GM21526 (cell line): Measurements from ENCODE around the gene TAPBPL.
A peak's percentile ranks its signal among the peaks of the same experiment; 100 is the strongest.
"Not testable (repeated sequence)": the region's sequence is repeated elsewhere in the genome, so short reads cannot be mapped to it uniquely, and the experiment has no call there.

ENCODE experiments used
- ATAC-seq: cut with Tn5 transposase; IDR thresholded peaks from one replicate; pipeline ENCODE4 v1.9.1; 2021; ENCODE audit warnings: moderate library complexity; ENCODE audit not compliant: unreplicated experiment, low FRiP score

Gene TAPBPL

GRCh38 chr12:6451348-6452244 lies at the start of gene TAPBPL:
TAPBPL (plus strand) TSS chr12:6452042; CDS start chr12:6452249, 207 bp downstream.
- ATAC-seq: no peak

GRCh38 chr12:6404390-6404789 lies 47.5 kb upstream of the TAPBPL start:
- no peak for ATAC-seq

- ATAC-seq: no peak
These were observed 45.9 kb upstream of the TAPBPL start for GRCh38 chr12:6405963-6406362.

- ATAC-seq: no peak
These were observed 44.4 kb upstream of the TAPBPL start for GRCh38 chr12:6407236-6407954.

GRCh38 chr12:6416596-6416995 lies 35.2 kb upstream of the TAPBPL start:
- no peak for ATAC-seq

- no peak for ATAC-seq
These were observed 33.0 kb upstream of the TAPBPL start for GRCh38 chr12:6418796-6419195.

- ATAC-seq: no peak
These were observed 31.5 kb upstream of the TAPBPL start for GRCh38 chr12:6420364-6420763.

- ATAC-seq: no peak
These were observed 28.4 kb upstream of the TAPBPL start for GRCh38 chr12:6423267-6424007.

GRCh38 chr12:6424008-6424347 lies 27.9 kb upstream of the TAPBPL start:
- no peak for ATAC-seq

GRCh38 chr12:6424866-6425265 lies 27.0 kb upstream of the TAPBPL start:
- no peak for ATAC-seq

- ATAC-seq: no peak
These were observed 26.0 kb upstream of the TAPBPL start for GRCh38 chr12:6425590-6426531.

GRCh38 chr12:6426882-6427671 lies 24.8 kb upstream of the TAPBPL start:
- ATAC-seq: peak; percentile 44

GRCh38 chr12:6427796-6428195 lies 24.0 kb upstream of the TAPBPL start:
- not testable (repeated sequence) for ATAC-seq

- no peak for ATAC-seq
These were observed 23.5 kb upstream of the TAPBPL start for GRCh38 chr12:6428326-6428725.

- no peak for ATAC-seq
These were observed 21.5 kb upstream of the TAPBPL start for GRCh38 chr12:6430124-6430989.

GRCh38 chr12:6432991-6433390 lies 18.9 kb upstream of the TAPBPL start:
- ATAC-seq: no peak

GRCh38 chr12:6434205-6435140 lies 17.4 kb upstream of the TAPBPL start:
- no peak for ATAC-seq
